AG10803 (cell line): Measurements from ENCODE around the gene APBB1IP.
"Not testable (repeated sequence)": the region's sequence is repeated elsewhere in the genome, so short reads cannot be mapped to it uniquely, and the experiment has no call there.

ENCODE experiments used
- DNase-seq: peaks from one replicate; pipeline ENCODE4 v3.0.0; 2010; ENCODE audit warnings: low read depth
- H3K4me3 ChIP-seq: 2 replicates; pipeline ENCODE4 v1.5.1; 2011; ENCODE audit warnings: mild to moderate bottlenecking, low read length, control low read depth
- CTCF ChIP-seq: conservative IDR thresholded peaks from 2 replicates; pipeline ENCODE4 v1.5.1; 2011; ENCODE audit warnings: mild to moderate bottlenecking, low read length, control low read depth, inconsistent platforms

APBB1IP gene

GRCh38 chr10:26437637-26438461 is at the start of gene APBB1IP:
APBB1IP (plus strand) TSS chr10:26438341; CDS start chr10:26492327, 53,986 bp downstream.
- peak; percentile 85 for DNase-seq
- peak within 1 kb of the TSS; percentile 68 for H3K4me3 ChIP-seq
- peak; percentile 25 for TF ChIP-seq CTCF

GRCh38 chr10:26389533-26389932 is 48.6 kb upstream of the APBB1IP start:
- TF ChIP-seq CTCF = no peak
- H3K4me3 ChIP-seq = no peak overlapping the region
- no peak for DNase-seq

- no peak overlapping the region for H3K4me3 ChIP-seq
- DNase-seq = no peak
- TF ChIP-seq CTCF = no peak
Observed at GRCh38 chr10:26391701-26392695, 46.1 kb upstream of the APBB1IP start.

GRCh38 chr10:26398353-26398752 is 39.8 kb upstream of the APBB1IP start:
- DNase-seq, H3K4me3 ChIP-seq: not testable (repeated sequence)

- TF ChIP-seq CTCF = no peak
- H3K4me3 ChIP-seq = no peak overlapping the region
- DNase-seq = peak; percentile 71
Observed at GRCh38 chr10:26407406-26407969, 30.7 kb upstream of the APBB1IP start.

GRCh38 chr10:26408858-26409494 is 29.2 kb upstream of the APBB1IP start:
- H3K4me3 ChIP-seq = no peak overlapping the region
- DNase-seq = no peak
- TF ChIP-seq CTCF = no peak

- no peak for TF ChIP-seq CTCF
- no peak overlapping the region for H3K4me3 ChIP-seq
- no peak for DNase-seq
Observed at GRCh38 chr10:26410356-26410755, 27.8 kb upstream of the APBB1IP start.
